HG03280 (cell line): Measurements from ENCODE around the gene SHISA2.

Experiments used
- ATAC-seq: cut with Tn5 transposase; IDR thresholded peaks from one replicate; pipeline ENCODE4 v1.9.1; 2021; ENCODE audit warnings: mild to moderate bottlenecking, moderate library complexity; ENCODE audit not compliant: unreplicated experiment

SHISA2 gene

DNA sequence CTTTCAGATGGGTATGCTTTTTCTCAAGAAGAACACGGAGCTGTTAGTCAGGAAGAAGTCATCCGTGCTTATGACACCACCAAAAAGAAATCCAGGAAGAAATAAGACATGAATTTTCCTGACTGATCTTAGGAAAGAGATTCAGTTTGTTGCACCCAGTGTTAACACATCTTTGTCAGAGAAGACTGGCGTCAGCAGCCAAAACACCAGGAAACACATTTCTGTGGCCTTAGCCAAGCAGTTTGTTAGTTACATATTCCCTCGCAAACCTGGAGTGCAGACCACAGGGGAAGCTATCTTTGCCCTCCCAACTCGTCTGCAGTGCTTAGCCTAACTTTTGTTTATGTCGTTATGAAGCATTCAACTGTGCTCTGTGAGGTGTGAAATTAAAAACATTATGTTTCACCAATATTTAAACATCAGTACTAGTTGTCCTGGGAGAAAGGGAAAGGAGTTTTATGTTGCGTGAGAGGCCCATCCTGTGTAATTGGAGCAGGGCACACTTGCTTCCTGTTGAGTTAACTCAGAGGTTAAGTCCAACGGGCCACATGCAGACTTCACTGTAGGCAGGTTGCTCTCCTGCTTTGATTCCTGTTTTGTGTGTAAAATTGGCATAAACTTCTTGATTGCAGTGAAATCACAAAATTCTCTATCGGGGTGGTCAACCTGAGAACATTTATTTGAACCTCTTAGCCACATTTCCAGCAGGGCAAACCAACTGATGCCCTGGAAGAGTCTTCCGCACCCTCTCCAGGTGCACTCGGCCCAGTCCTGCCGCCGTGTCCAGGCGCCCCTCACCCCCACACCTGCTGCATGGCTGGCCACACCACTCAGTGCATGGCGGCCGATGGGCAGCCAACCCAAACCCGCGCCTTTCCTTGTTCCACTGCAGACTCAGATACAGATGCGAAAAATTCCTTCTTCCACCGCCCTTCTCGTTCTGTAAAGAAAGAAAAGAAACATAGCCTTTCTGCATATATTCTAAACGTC, 31.6 kb downstream of the SHISA2 start:
- no peak for ATAC-seq

- ATAC-seq = no peak
Observed at GRCh38 chr13:26019251-26019650, 32.6 kb downstream of the SHISA2 start.

- ATAC-seq = no peak
Observed at GRCh38 chr13:26017932-26018665, 33.7 kb downstream of the SHISA2 start.

DNA sequence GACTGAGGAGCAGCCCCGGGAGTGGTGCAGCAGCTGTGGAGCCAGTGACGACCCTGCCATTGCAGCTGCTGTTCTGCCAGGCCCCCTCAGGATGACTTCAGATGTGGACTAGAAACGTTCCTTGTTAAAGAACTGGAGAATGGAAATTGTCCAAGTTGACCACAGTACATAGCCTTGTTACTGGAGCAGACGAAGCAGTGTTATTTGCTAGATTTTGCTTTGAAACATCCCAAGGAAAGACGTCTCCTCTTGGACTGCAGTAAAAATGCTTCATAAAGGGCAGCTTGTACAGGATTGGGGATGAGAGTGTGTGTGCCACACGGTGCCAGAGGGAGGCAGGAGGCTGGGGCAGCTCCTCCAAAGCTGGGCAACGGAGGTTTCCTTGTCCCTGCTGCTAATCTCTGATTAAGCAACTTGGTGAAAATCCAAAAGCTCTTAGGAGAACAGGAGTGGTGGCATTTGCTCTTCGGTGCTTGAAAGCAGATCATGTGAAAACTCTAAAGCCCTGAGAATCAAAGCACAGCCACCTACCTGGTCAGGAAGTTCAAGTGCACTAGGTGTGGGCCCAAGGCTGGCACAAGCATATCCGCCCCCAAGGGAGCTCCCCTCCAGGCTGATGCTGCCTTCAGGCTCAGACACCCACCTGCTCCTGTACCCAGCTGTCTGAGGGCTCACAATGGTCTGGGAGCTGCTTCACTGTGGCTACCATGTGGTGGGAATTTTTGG, 34.5 kb downstream of the SHISA2 start:
- ATAC-seq = no peak

DNA sequence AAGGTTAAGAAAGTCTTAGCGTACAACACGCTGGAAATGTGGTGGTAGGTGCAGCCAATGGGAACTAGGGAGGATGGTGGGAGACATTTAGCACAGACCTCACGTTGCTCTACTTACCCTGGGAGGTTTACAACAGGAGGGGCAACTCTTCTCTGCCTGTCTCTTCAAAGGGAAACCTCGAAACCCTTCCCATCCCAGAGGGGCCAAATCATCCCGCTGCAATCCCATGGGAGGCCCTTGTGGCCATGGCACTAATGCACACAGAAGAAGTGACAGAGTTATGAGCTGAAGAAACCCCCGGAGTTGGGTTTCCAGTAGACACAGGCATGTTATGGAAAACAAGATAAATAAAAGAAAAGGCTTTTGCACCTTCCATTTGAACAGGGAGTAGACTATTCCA, 35.6 kb downstream of the SHISA2 start:
- no peak for ATAC-seq

GRCh38 chr13:26015271-26016125, 36.3 kb downstream of the SHISA2 start:
- no peak for ATAC-seq

GRCh38 chr13:26012995-26013394, 38.8 kb downstream of the SHISA2 start:
- no peak for ATAC-seq

GRCh38 chr13:26011996-26012821, 39.6 kb downstream of the SHISA2 start:
- ATAC-seq = no peak

GRCh38 chr13:26011208-26011573, 40.6 kb downstream of the SHISA2 start:
- ATAC-seq = no peak

DNA sequence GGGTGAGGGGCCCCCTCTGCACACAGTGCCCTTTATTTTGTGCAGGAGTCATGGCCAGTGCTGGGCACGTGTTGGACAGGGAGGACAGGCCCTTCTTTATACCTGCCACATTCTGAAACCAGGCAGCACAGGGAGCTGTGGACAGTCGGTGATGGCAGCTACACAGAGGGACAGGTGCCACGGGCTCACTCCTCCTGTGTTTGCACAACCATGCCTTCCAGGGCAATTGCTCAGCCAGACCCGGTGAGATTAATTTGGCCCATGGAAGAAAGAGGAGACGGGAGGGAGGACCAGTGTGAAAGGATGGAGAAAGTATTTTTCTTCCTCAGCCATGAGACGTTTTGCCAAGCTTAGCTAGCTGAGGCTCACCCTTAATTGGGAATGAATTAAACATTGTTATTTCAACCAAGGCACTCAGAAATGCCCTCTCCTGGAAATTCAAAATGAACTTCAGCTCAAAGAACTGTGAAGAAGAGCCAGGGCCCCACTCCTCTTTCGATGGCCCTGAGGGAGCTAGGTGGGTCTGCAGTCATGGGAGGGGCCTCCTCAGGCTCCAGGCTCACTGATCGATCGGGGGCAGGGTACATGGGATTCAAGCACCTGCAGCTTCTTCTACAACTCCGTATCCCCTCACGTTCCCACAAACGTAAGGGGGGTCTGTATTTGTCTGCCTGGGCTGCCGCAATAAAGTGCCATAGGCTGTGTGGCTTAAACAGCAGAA, 41.2 kb downstream of the SHISA2 start:
- no peak for ATAC-seq

- no peak for ATAC-seq
Observed at GRCh38 chr13:26007261-26008125, 44.3 kb downstream of the SHISA2 start.
